Urothelium cell line (cell line): Measurements from ENCODE around the gene NR2C2AP.

Source experiments
- DNase-seq: peaks from one replicate; pipeline ENCODE4 v3.0.0; 2011; ENCODE audit warnings: low spot score, mixed read lengths
- FAIRE-seq: peaks from 2 replicates; lab custom pipeline; 2011; peaks lifted over from hg19 to GRCh38; lab: Jason Lieb, UNC

Gene NR2C2AP

GRCh38 chr19:19215792-19216191 is 12.6 kb upstream of the NR2C2AP start:
- FAIRE-seq (no peak), DNase-seq (no peak)

- FAIRE-seq (no peak), DNase-seq (peak; percentile 55)
Observed at GRCh38 chr19:19214892-19215291, 11.7 kb upstream of the NR2C2AP start.

- FAIRE-seq (no peak), DNase-seq (no peak)
Observed at GRCh38 chr19:19214159-19214490, 10.9 kb upstream of the NR2C2AP start.

GRCh38 chr19:19213426-19214158 is 10.4 kb upstream of the NR2C2AP start:
- no peak for FAIRE-seq
- DNase-seq = no peak

- FAIRE-seq (no peak), DNase-seq (no peak)
Observed at GRCh38 chr19:19212916-19213315, 9.7 kb upstream of the NR2C2AP start.

GRCh38 chr19:19211499-19212420 is 8.5 kb upstream of the NR2C2AP start, which contains the start of gene NCAN:
TSS of gene NCAN (plus strand) at chr19:19211958. CDS start at chr19:19216954, 4,996 bp downstream.
- DNase-seq (no peak), FAIRE-seq (no peak)

GRCh38 chr19:19209372-19209771 is 6.2 kb upstream of the NR2C2AP start:
- FAIRE-seq = no peak
- no peak for DNase-seq

- DNase-seq = no peak
- peak; percentile 42 for FAIRE-seq
Observed at GRCh38 chr19:19207637-19208572, 4.7 kb upstream of the NR2C2AP start.

- no peak for DNase-seq
- FAIRE-seq = no peak
Observed at GRCh38 chr19:19206938-19207337, 3.7 kb upstream of the NR2C2AP start.

- FAIRE-seq = no peak
- no peak for DNase-seq
Observed at GRCh38 chr19:19205416-19206410, 2.5 kb upstream of the NR2C2AP start.

- DNase-seq (no peak), FAIRE-seq (no peak)
Observed at GRCh38 chr19:19204181-19204580, 967 bp upstream of the NR2C2AP start.

- DNase-seq (no peak), FAIRE-seq (no peak)
Observed at GRCh38 chr19:19202707-19203011, 555 bp downstream of the NR2C2AP start.

GRCh38 chr19:19201697-19202630 is 1.2 kb downstream of the NR2C2AP start:
- FAIRE-seq = no peak
- DNase-seq = no peak

- DNase-seq (no peak), FAIRE-seq (no peak)
Observed at GRCh38 chr19:19193926-19194325, 9.3 kb downstream of the NR2C2AP start.

- DNase-seq = no peak
- FAIRE-seq = no peak
Observed at GRCh38 chr19:19192910-19193423, 10.2 kb downstream of the NR2C2AP start.

- DNase-seq = peak; percentile 94
- FAIRE-seq = peak; percentile 46
Observed at GRCh38 chr19:19192078-19192882, 10.9 kb downstream of the NR2C2AP start, which contains the start of the genes BORCS8 and RFXANK. TSS of gene BORCS8 (minus strand) at chr19:19192152. CDS start at chr19:19192117, 35 bp downstream. TSS of gene RFXANK (plus strand) at chr19:19192258. CDS start at chr19:19193947, 1,689 bp downstream.

- FAIRE-seq (no peak), DNase-seq (no peak)
Observed at GRCh38 chr19:19191768-19192077, 11.5 kb downstream of the NR2C2AP start.

- FAIRE-seq = no peak
- DNase-seq = no peak
Observed at GRCh38 chr19:19186742-19187141, 16.5 kb downstream of the NR2C2AP start.
